GM12878 (cell line): ENCODE data around the gene PLAC1. TPM values are rescaled to one million over a fixed set of nuclear protein-coding genes. Genes with fewer than 3 reads are reported as not detected.

ENCODE experiments used
- ATAC-seq: fragments of 200-7000 bp; cut with Tn5 transposase; 3 replicates; pipeline ENCODE4 v1.9.1; 2020; ENCODE audit warnings: mild to moderate bottlenecking, moderate library complexity
- BruUV-seq: library from RNA; stranded (reverse); fragments of 400-500 nt; replicated peaks from 2 replicates; lab custom pipeline; 2021; lab: Mats Ljungman, UMichigan
- CTCF ChIA-PET: fragments of 300-600 bp; sonication (Branson Sonifier 250); formaldehyde crosslinking; extraction: SDS; loops from one replicate; lab custom pipeline; 2021; ENCODE audit warnings: inconsistent platforms; lab: Yijun Ruan, JAX
- POLR2A ChIA-PET: fragments of 350-600 bp; formaldehyde crosslinking; extraction: SDS; loops from one replicate; lab custom pipeline; 2021; ENCODE audit warnings: inconsistent platforms; lab: Charles Lee
- RAD21 ChIA-PET: fragments of 300-600 bp; sonication (Branson Sonifier 250); formaldehyde crosslinking; loops from one replicate; lab custom pipeline; 2023; ENCODE audit warnings: antibody characterized with exemption; ENCODE audit not compliant: unreplicated experiment; lab: Charles Lee
- SMC1A ChIA-PET: fragments of 300-600 bp; sonication (Branson Sonifier 250); formaldehyde crosslinking; loops from one replicate; lab custom pipeline; 2023; ENCODE audit not compliant: unreplicated experiment, uncharacterized antibody; lab: Charles Lee
- DNase-seq: peaks from one replicate; pipeline ENCODE4 v3.0.0-alpha.2; 2011; ENCODE audit warnings: low read depth, low spot score
- FAIRE-seq: peaks from 3 replicates; lab custom pipeline; 2011; peaks lifted over from hg19 to GRCh38; lab: Jason Lieb, UNC
- H2AFZ ChIP-seq: 2 replicates; pipeline ENCODE4 v1.6.0; 2011; ENCODE audit warnings: low read depth, low read length, control low read depth; ENCODE audit not compliant: control insufficient read depth
- H3K27ac ChIP-seq: 2 replicates; pipeline ENCODE4 v1.5.1; 2011; ENCODE audit warnings: control low read depth; ENCODE audit not compliant: control insufficient read depth, insufficient read depth
- H3K27me3 ChIP-seq, 2 experiments: replicated peaks in 1 of 2; 2 replicates each; pipeline versions ENCODE4 v1.6.0 to v1.6.1; 2011; ENCODE audit warnings: low read length in 1 of 2; ENCODE audit not compliant: control insufficient read depth in 2 of 2, insufficient read depth in 2 of 2
- H3K36me3 ChIP-seq, 2 experiments: 2 replicates each; pipeline ENCODE4 v1.5.1; 2011; ENCODE audit warnings: low read length in 1 of 2; ENCODE audit not compliant: control insufficient read depth in 2 of 2, insufficient read depth in 2 of 2
- H3K4me1 ChIP-seq: 2 replicates; pipeline ENCODE4 v1.6.1; 2011; ENCODE audit warnings: mild to moderate bottlenecking, low read length, moderate library complexity, mixed read lengths; ENCODE audit not compliant: control insufficient read depth, insufficient read depth
- H3K4me2 ChIP-seq: 2 replicates; pipeline ENCODE4 v1.6.0; 2011; ENCODE audit warnings: control low read depth; ENCODE audit not compliant: control insufficient read depth, insufficient read depth
- H3K4me3 ChIP-seq: fragments of 200-600 bp; sonication (generic); 2 replicates; pipeline ENCODE4 v1.5.1; 2016
- H3K79me2 ChIP-seq: 2 replicates; pipeline ENCODE4 v1.6.0; 2011; ENCODE audit warnings: low read length; ENCODE audit not compliant: control insufficient read depth, insufficient read depth
- H3K9ac ChIP-seq: 2 replicates; pipeline ENCODE4 v1.8.0; 2011; ENCODE audit warnings: low read length, control low read depth, mixed read lengths; ENCODE audit not compliant: control insufficient read depth, insufficient read depth
- H3K9me3 ChIP-seq: replicated peaks from 3 replicates; pipeline ENCODE4 v1.5.1; 2011; ENCODE audit warnings: mild to moderate bottlenecking, low read length; ENCODE audit not compliant: control insufficient read depth, insufficient read depth
- H4K20me1 ChIP-seq: 2 replicates; pipeline ENCODE4 v1.6.0; 2011; ENCODE audit not compliant: control insufficient read depth, insufficient read depth
- CBX5 ChIP-seq: sonication (generic); IDR thresholded peaks from 2 replicates; pipeline ENCODE4 v1.6.1; 2016; ENCODE audit warnings: low read depth, moderate library complexity, mild to moderate bottlenecking, inconsistent platforms
- CHD2 ChIP-seq: IDR thresholded peaks from 2 replicates; pipeline ENCODE4 v1.6.1; 2011; ENCODE audit warnings: low read depth, low read length, improper control_type of control experiment, borderline replicate concordance
- EED ChIP-seq: sonication (generic); IDR thresholded peaks from 2 replicates; pipeline ENCODE4 v1.6.1; 2016; ENCODE audit warnings: antibody characterized with exemption, low read depth
- EGR1 ChIP-seq, 2 experiments: IDR thresholded peaks; 1 replicate in 1 of 2; 2 replicates in 1 of 2; pipeline ENCODE4 v1.6.1; 2011 to 2012; ENCODE audit warnings: low read depth in 2 of 2, low read length in 2 of 2, borderline replicate concordance in 1 of 2, mild to moderate bottlenecking in 1 of 2, moderate library complexity in 1 of 2
- ETV6 ChIP-seq, 2 experiments: fragments of 450-650 bp in 1 of 2; IDR thresholded peaks in 1 of 2; conservative IDR thresholded peaks in 1 of 2; 2 replicates each; pipeline ENCODE4 v1.6.1; 2014; ENCODE audit warnings: antibody characterized with exemption in 1 of 2, borderline replicate concordance in 1 of 2, low read depth in 1 of 2, mild to moderate bottlenecking in 1 of 2, moderate library complexity in 1 of 2
- PAX8 ChIP-seq: fragments of 450-650 bp; IDR thresholded peaks from 2 replicates; pipeline ENCODE4 v1.6.1; 2017; ENCODE audit warnings: mild to moderate bottlenecking, moderate library complexity
- RELA ChIP-seq: fragments of 450-650 bp; IDR thresholded peaks from 2 replicates; pipeline ENCODE4 v1.8.0; 2014; ENCODE audit warnings: borderline replicate concordance; ENCODE audit not compliant: partially characterized antibody
- SMAD1 ChIP-seq: fragments of 450-650 bp; IDR thresholded peaks from 2 replicates; pipeline ENCODE4 v1.6.1; 2018; ENCODE audit warnings: mild to moderate bottlenecking, low read depth; ENCODE audit not compliant: partially characterized antibody
- WRNIP1 ChIP-seq: IDR thresholded peaks from 2 replicates; pipeline ENCODE4 v1.6.1; 2011; ENCODE audit warnings: low read depth, low read length, improper control_type of control experiment, borderline replicate concordance
- ZBTB40 ChIP-seq: fragments of 450-650 bp; IDR thresholded peaks from 2 replicates; pipeline ENCODE4 v1.6.1; 2016; ENCODE audit warnings: mild to moderate bottlenecking, moderate library complexity, borderline replicate concordance
- WGBS: methylation state at CpG from one replicate; pipeline ENCODE4 v1.1.6; 2016; ENCODE audit warnings: low lambda C conversion rate; ENCODE audit not compliant: insufficient replicate concordance, insufficient coverage; ENCODE audit errors: missing lambda C conversion rate; 5-methylcytosine and 5-hydroxymethylcytosine counted together
- in situ Hi-C: fragments of 300-500 bp; cut with MboI; formaldehyde crosslinking; loops from 9 replicates; pipeline ENCODE4 v1.14.3; 2018; ENCODE audit warnings: mixed read lengths
- intact Hi-C: fragments of 100-400 bp; cut with micrococcal nuclease; formaldehyde crosslinking; loops from one replicate; pipeline ENCODE4 v1.14.2; 2022; ENCODE audit not compliant: unreplicated experiment
- polyA plus RNA-seq, 11 experiments: library from polyadenylated mRNA; depleted of rRNA in 4 of 11; unstranded in 6 of 11; stranded (reverse) in 5 of 11; fragments of >200 nt; fragmentation: Nextera tagmentation in 4 of 11; fragmentation: Illumina TruSeq in 1 of 11; extraction: Ambion mirVana in 4 of 11; extraction: Trizol in 1 of 11; gene quantifications; 1 replicate in 1 of 11; 2 replicates in 10 of 11; pipeline versions ENCODE4 v1.2.1 to v1.2.3, GENCODE V29; 2011 to 2016; ENCODE audit warnings: inconsistent platforms in 2 of 11, missing spikeins in 2 of 11, low read depth in 1 of 11
- total RNA-seq, 4 experiments: library from RNA; depleted of rRNA in 3 of 4; stranded (reverse); fragments of >200 nt in 3 of 4; fragmentation: Illumina TruSeq in 1 of 4; extraction: Trizol in 1 of 4; gene quantifications; 2 replicates each; pipeline versions ENCODE4 v1.2.1 to v1.2.3, GENCODE V29; 2013 to 2021

Gene PLAC1
- total and polyA plus RNA-seq, 10 of the 15 experiments (the other 5 are each of a cell fraction or from before 2014, with no cell fraction given) = 0.05 to 0.42 (median 0.17) TPM; not detected in 5

DNA sequence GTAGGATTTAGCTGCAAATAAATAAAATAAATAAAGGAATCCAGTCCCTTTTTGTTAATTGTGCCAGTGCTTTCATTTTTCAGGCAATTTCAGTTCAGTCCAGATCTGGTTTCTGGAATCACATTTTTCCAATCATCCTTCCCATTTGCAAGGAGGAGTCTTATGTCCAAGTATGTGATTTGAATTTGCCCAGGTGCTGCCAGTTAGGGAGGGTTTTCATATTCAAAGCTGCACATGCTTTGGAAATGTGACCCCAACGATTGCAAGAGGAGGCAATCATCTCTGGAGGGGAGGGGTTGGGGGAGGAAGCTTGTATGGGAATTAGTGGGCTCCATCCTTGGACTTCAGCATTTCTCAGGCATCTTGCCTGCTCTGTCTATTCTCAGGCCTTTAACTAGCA is 4.4 kb downstream of the PLAC1 start (continued):
- TF ChIP-seq CBX5 = no peak

GRCh38 chrX:134650701-134651100 is 7.6 kb downstream of the PLAC1 start:
- DNase-seq = no peak
- FAIRE-seq = no peak

GRCh38 chrX:134649770-134650169 is 8.5 kb downstream of the PLAC1 start:
- no peak for ATAC-seq
- no peaks in the 10 kb centered on the region for H3K9me3 ChIP-seq
- no peak overlapping the region for H2AFZ ChIP-seq
- intact Hi-C loops = no loop called here
- H4K20me1 ChIP-seq = no peaks in the 10 kb centered on the region
- SMC1A ChIA-PET = no interaction called here
- H3K27me3 ChIP-seq = no peaks in the 10 kb centered on the region
- RAD21 ChIA-PET = no interaction called here
- CTCF ChIA-PET = no interaction called here
- BruUV-seq = no TSS peak
- in situ Hi-C loops = no loop called here
- no peak overlapping the region for H3K9ac ChIP-seq
- H3K36me3 ChIP-seq = no peaks in the 10 kb centered on the region
- no peak overlapping the region for H3K4me3 ChIP-seq
- no peak overlapping the region for H3K4me2 ChIP-seq
- POLR2A ChIA-PET = no interaction called here
- DNase-seq = no peak
- no peak overlapping the region for H3K27ac ChIP-seq
- WGBS = 28% methylated on average over 4 of the region's 4 CpGs
- no peak for FAIRE-seq
- no peaks in the 10 kb centered on the region for H3K79me2 ChIP-seq
- no peaks in the 10 kb centered on the region for H3K4me1 ChIP-seq
- TF ChIP-seq CHD2 (no peak), WRNIP1 (no peak), PAX8 (no peak), EGR1 (IDR thresholded peaks at IDR 0.05; ENCODE audit: borderline replicate concordance in 1 of 2, low read depth in 2 of 2, low read length in 2 of 2) (no peak), ZBTB40 (no peak), EED (no peak), RELA (no peak)

More at GRCh38 chrX:134650701-134651100, 7.6 kb downstream of the PLAC1 start:
- in situ Hi-C loops (no loop called here), intact Hi-C loops (no loop called here)
- H2AFZ ChIP-seq = no peak overlapping the region
- no peak overlapping the region for H3K4me3 ChIP-seq
- H4K20me1 ChIP-seq = no peaks in the 10 kb centered on the region
- H3K27ac ChIP-seq = no peak overlapping the region
- BruUV-seq = no TSS peak
- ChIA-PET CTCF (interaction anchor here (0.5 to 1.2 kb wide), 2 partner anchors 25 to 99 kb away, joined by 3 read pairs; no protein-coding TSS in a partner anchor), POLR2A (no interaction called here), RAD21 (no interaction called here), SMC1A (interaction anchor here (0.8 kb wide), 1 partner anchor 124 kb away, joined by 3 read pairs; no protein-coding TSS in a partner anchor)
- H3K36me3 ChIP-seq = no peaks in the 10 kb centered on the region
- H3K27me3 ChIP-seq = no peaks in the 10 kb centered on the region
- no peak overlapping the region for H3K9ac ChIP-seq
- no peaks in the 10 kb centered on the region for H3K4me1 ChIP-seq
- no peak for TF ChIP-seq ETV6 (conservative IDR thresholded peaks at IDR 0.05 in 1 of 2, IDR thresholded peaks at IDR 0.05 in 1 of 2; ENCODE audit: borderline replicate concordance in 1 of 2, low read depth in 1 of 2)
- no peak for TF ChIP-seq SMAD1
- no peaks in the 10 kb centered on the region for H3K79me2 ChIP-seq
- WGBS = 42% methylated on average over 6 of the region's 6 CpGs
- no peaks in the 10 kb centered on the region for H3K9me3 ChIP-seq
- ATAC-seq = no peak
- no peak overlapping the region for H3K4me2 ChIP-seq
